ENCODE data around the gene GNPTG. TPM values are rescaled to one million over a fixed set of nuclear protein-coding genes. Genes with fewer than 3 reads are reported as not detected.

The GNPTG gene
- total RNA-seq, 1 experiment from 2014 or later = 29.4 TPM

DNA sequence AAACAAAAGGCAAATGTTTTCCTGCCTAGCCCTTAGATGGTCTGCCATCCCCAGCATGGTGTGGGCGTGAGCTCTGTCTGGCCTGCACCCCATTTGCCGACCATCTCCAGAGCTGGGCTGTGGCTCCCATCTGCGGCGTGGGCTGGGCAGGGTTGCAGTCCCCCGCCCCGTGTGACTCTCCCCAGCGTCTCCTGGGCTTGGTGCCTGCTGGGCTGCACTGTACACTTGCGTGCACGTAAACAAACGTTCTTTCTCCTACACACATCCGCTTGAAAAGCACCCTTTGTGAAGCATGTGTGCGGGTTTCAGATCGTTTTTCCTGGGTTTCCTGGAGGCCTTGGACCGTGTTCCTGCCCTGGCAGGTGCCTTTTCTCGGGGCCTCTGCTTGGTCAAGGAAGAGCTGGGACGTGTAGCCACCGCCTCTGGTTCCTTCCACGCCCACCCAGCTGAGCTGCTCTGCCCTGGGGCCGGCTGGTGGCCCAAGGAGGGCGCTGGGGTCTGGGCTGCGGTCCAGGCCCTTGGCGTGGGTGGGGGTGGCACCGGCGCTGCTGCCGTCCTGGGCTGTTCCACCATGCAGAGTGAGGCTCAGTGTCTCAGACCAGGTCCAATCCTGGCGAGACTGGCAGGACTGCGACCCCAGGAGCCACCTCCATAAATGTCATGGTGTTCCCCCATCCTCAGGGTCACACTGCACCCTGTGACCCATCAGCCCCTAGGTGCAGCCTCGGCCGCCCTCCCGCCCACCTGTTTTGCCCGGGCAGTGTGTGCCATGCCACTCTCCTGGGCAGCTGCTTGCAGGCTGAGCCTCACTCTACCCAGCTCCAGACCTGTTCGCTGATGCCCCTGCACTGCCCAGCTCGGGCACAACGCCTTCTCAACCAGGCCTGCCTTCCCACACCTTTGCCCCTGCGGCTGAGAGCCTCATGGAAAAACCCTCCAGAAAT lies 28.2 kb upstream of the GNPTG start:
- H3K36me3 Mint-ChIP-seq (ENCODE audit: insufficient read depth in 1 of 3, low read depth in 3 of 3) = peaks cover 19 to 62% (median 44%) of the 10 kb centered on the region in 3 experiments
- peaks cover 0 to 9% of the 10 kb centered on the region in 2 experiments; a peak in 2 of 4 replicates for H3K4me1 Mint-ChIP-seq
- H3K27ac Mint-ChIP-seq = peak overlapping the region in 1 of 3 experiments; percentile 55; a peak in 1 of 7 replicates

More for the DNA sequence above, 28.2 kb upstream of the GNPTG start:
- no peak overlapping the region for H3K4me2 ChIP-seq (ENCODE audit: insufficient read depth, insufficient read length, low read length)
- Mint-ChIP-seq H3K9me3 (no peaks in the 10 kb centered on the region), H3K27me3 (ENCODE audit: low read depth) (no peaks in the 10 kb centered on the region; the same call in 1 of the 2 replicates), H3K4me3 (no peak overlapping the region)
- no peak overlapping the region for H3K18ac ChIP-seq (ENCODE audit: insufficient read length, low read depth, low read length)
- H2AFZ ChIP-seq (ENCODE audit: low read length) = no peak overlapping the region
- no peak overlapping the region for H2BK20ac ChIP-seq (ENCODE audit: low read depth, low read length, poor library complexity, severe bottlenecking)
- H3K27ac ChIP-seq (ENCODE audit: insufficient read length, low read depth, low read length) = no peak overlapping the region
- no peaks in the 10 kb centered on the region for H3K79me2 ChIP-seq (ENCODE audit: insufficient read depth, low read length)
- H3K79me1 ChIP-seq (ENCODE audit: insufficient read depth, low read depth, low read length, poor library complexity, severe bottlenecking) = no peaks in the 10 kb centered on the region
- no peak overlapping the region for H3K56ac ChIP-seq (ENCODE audit: insufficient read length, low read depth, low read length)
- H3T11ph ChIP-seq (ENCODE audit: low read length) = no peak overlapping the region
- H2BK120ac ChIP-seq (ENCODE audit: low read depth, low read length, poor library complexity, severe bottlenecking) = no peak overlapping the region
- H2BK15ac ChIP-seq (ENCODE audit: low read depth, low read length) = no peak overlapping the region
- H4K20me1 ChIP-seq (ENCODE audit: control insufficient read depth, insufficient read depth, insufficient read length) = no peaks in the 10 kb centered on the region
- H3K27me3 ChIP-seq (ENCODE audit: insufficient read depth, low read length) = no peaks in the 10 kb centered on the region
- no peak overlapping the region for H4K91ac ChIP-seq (ENCODE audit: insufficient read length, low read depth, low read length)
- no peak overlapping the region for H3K9ac ChIP-seq (ENCODE audit: extremely low read depth, insufficient read length, low read length)
- H2BK5ac ChIP-seq (ENCODE audit: insufficient read length, low read length) = no peak overlapping the region
- H3K4ac ChIP-seq (ENCODE audit: low read depth, low read length) = no peak overlapping the region
- H3K23me2 ChIP-seq (ENCODE audit: insufficient read length, low read depth, low read length, poor library complexity, severe bottlenecking) = no peaks in the 10 kb centered on the region
- no peak overlapping the region for H2AK5ac ChIP-seq (ENCODE audit: insufficient read length, low read length)
- no peak overlapping the region for H4K5ac ChIP-seq (ENCODE audit: insufficient read length, low read depth, low read length)
- no peaks in the 10 kb centered on the region for H3K4me1 ChIP-seq (ENCODE audit: insufficient read depth, low read length)
- H3K23ac ChIP-seq (ENCODE audit: insufficient read length, low read depth, low read length) = no peak overlapping the region
- no peak overlapping the region for H4K8ac ChIP-seq (replicated peaks; ENCODE audit: insufficient read length, low read depth, low read length)
- no peaks in the 10 kb centered on the region for H3K9me3 ChIP-seq (ENCODE audit: control insufficient read depth, low read depth, low read length)
- TF ChIP-seq, protein P1, sequence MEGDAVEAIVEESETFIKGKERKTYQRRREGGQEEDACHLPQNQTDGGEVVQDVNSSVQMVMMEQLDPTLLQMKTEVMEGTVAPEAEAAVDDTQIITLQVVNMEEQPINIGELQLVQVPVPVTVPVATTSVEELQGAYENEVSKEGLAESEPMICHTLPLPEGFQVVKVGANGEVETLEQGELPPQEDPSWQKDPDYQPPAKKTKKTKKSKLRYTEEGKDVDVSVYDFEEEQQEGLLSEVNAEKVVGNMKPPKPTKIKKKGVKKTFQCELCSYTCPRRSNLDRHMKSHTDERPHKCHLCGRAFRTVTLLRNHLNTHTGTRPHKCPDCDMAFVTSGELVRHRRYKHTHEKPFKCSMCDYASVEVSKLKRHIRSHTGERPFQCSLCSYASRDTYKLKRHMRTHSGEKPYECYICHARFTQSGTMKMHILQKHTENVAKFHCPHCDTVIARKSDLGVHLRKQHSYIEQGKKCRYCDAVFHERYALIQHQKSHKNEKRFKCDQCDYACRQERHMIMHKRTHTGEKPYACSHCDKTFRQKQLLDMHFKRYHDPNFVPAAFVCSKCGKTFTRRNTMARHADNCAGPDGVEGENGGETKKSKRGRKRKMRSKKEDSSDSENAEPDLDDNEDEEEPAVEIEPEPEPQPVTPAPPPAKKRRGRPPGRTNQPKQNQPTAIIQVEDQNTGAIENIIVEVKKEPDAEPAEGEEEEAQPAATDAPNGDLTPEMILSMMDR (conservative IDR thresholded peaks at IDR 0.05) = no peak
- H2BK12ac ChIP-seq (ENCODE audit: insufficient read length, low read depth, low read length) = no peak overlapping the region
- no peak overlapping the region; the same call in 1 of the 2 replicates for H3K14ac ChIP-seq (ENCODE audit: insufficient read depth, low read length)
- WGBS (ENCODE audit: extremely low coverage, insufficient read length, low lambda C conversion rate) = no CpG with 5 or more reads among the region's 35 CpGs
- no peak for DNase-seq
